ENCODE data around the gene EHBP1L1.

GRCh38 chr11:65622011-65622410, 46.2 kb downstream of the EHBP1L1 start:
- TF ChIP-seq CTCF (IDR thresholded peaks at IDR 0.05; ENCODE audit: borderline replicate concordance, extremely low read depth, low read length, poor library complexity, severe bottlenecking) (no peak), EZH2 (IDR thresholded peaks at IDR 0.05; ENCODE audit: borderline replicate concordance, low read depth, low read length, severe bottlenecking) (no peak)

Data from DND-41 (cell line).